ENCODE results near the gene RXFP1.

The RXFP1 gene

DNA sequence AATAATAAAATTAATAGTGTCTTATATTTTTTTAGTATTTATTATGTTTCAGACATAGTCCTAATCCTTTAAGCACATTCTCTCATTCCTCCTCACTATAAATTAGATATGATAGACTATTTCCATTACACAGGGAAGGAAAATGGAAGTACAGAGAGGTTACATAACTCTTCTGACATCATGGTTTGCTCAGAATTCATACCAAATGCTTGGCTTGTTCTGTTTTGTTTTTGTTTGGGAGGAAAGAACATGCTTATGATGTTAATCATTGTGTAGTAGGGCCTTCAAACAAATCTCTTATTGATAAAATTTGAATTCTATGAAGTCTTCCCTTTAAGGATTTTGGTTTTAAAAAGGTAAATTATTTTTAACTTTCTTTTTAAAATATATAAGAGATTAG lies 59.5 kb downstream of the RXFP1 start:
- Mint-ChIP-seq H3K4me3 (no peak overlapping the region), H3K9me3 (no peaks in the 10 kb centered on the region), H3K27me3 (no peaks in the 10 kb centered on the region), H3K27ac (no peak overlapping the region), H3K4me1 (no peaks in the 10 kb centered on the region), H3K36me3 (no peaks in the 10 kb centered on the region)
- ATAC-seq, result no peak

DNA sequence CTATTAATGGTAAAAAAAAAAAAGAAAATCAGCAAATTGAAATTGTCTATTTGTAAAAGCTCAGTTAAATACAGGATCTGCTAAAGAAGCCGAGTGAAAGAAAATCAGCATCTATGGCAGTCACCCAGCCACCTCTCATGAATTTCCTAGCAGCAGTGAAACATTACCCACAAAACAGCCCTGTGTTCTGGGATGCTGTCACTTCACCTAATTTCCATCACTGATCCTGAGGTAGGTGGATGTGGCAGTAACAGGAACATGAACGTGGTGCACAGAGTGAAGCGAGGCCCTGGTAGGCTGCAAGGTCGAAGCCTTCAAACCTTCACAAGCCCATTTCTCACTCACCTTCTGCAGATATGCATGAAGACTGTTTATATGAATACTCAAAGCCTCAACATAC lies 65.2 kb downstream of the RXFP1 start:
- no peaks in the 10 kb centered on the region for H3K36me3 Mint-ChIP-seq
- H3K4me1 Mint-ChIP-seq, result no peaks in the 10 kb centered on the region
- no peak for ATAC-seq
- H3K4me3 Mint-ChIP-seq, result no peak overlapping the region
- H3K27me3 Mint-ChIP-seq, result peaks cover 1% of the 10 kb centered on the region
- H3K27ac Mint-ChIP-seq, result no peak overlapping the region
- H3K9me3 Mint-ChIP-seq, result no peaks in the 10 kb centered on the region

DNA sequence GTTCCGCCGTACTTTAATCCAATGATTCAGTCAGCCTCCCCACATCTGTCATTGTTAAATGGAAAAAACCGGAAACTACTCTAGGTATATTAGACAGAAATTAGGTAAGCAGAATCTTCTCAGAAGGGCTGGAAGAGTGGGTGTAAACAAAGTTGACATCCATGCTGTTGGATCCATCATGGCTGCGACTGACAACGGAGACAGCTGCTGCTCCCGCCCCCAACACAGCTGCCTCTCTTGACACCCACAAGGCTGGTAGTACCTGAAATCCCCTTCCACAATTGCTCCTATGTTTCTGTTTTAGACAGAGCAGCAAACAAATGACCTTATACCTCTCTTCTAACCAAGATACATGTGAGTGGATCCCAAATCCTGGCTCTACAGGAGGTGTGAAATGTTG lies 66.6 kb downstream of the RXFP1 start:
- H3K4me1 Mint-ChIP-seq, result no peaks in the 10 kb centered on the region
- ATAC-seq, result no peak
- H3K36me3 Mint-ChIP-seq, result no peaks in the 10 kb centered on the region
- no peak overlapping the region for H3K4me3 Mint-ChIP-seq
- H3K9me3 Mint-ChIP-seq, result no peaks in the 10 kb centered on the region
- H3K27me3 Mint-ChIP-seq, result peaks cover 9% of the 10 kb centered on the region
- no peak overlapping the region for H3K27ac Mint-ChIP-seq

DNA sequence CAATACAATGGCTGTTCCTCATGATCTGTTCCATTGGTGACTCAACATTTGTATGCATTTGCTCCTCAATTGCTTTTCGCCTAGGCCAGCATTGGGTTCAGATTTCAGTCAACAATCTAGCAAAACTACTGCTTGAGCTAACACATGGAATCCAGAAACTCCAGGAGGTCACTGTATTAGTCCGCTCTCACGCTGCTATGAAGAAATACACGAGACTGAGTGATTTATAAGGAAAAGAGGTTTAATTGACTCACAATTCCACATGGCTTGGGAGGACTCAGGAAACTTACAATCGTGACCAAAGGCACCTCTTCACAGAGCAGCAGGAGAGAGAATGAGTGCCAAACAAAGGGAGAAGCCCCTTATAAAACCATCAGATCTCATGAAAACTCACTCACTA lies 67.1 kb downstream of the RXFP1 start:
- Mint-ChIP-seq H3K9me3 (no peaks in the 10 kb centered on the region), H3K27me3 (peaks cover 9% of the 10 kb centered on the region), H3K4me3 (no peak overlapping the region), H3K36me3 (no peaks in the 10 kb centered on the region), H3K27ac (no peak overlapping the region), H3K4me1 (no peaks in the 10 kb centered on the region)
- ATAC-seq, result no peak

DNA sequence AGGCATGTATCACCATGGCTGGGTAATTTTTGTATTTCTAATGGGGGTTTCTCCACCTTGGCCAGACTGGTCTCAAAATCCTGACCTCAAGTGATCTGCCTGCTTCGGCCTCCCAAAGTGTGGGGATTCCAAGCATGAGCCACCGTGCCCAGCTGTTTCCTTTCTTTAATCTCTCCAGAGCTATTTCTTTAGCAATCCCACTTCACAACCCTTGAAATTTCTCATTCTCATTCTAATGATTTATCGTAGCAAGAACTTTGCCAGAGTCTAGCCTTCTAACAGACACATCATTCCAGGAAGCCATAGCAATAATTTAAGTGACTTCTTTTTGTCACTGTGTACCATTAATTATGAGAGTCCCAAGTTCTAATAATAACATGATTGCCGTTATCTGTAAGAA lies 68.6 kb downstream of the RXFP1 start:
- H3K36me3 Mint-ChIP-seq, result no peaks in the 10 kb centered on the region
- H3K4me3 Mint-ChIP-seq, result no peak overlapping the region
- ATAC-seq, result no peak
- H3K27me3 Mint-ChIP-seq, result peaks cover 9% of the 10 kb centered on the region
- no peak overlapping the region for H3K27ac Mint-ChIP-seq
- no peaks in the 10 kb centered on the region for H3K9me3 Mint-ChIP-seq
- no peaks in the 10 kb centered on the region for H3K4me1 Mint-ChIP-seq

DNA sequence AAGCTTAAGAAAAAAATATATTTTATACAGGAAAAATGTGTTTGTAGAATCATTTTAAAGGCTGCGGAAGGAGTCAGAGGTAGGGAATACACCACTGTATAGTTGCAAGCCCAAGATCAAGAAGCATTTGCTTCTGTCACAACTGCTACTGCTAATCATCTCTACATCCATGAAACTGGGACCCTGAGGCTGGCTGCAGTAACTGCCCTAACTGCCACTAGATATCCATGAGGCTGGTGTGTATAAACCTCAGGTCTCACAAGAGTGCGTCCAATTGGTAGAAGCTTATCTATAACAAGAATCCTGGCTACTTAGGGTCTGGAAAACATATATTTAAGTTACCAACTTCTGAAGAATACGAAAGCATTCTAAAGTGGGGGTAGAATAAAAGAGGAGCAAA lies 69.1 kb downstream of the RXFP1 start:
- Mint-ChIP-seq H3K4me1 (no peaks in the 10 kb centered on the region), H3K27me3 (peaks cover 9% of the 10 kb centered on the region), H3K27ac (no peak overlapping the region), H3K4me3 (no peak overlapping the region), H3K9me3 (no peaks in the 10 kb centered on the region), H3K36me3 (no peaks in the 10 kb centered on the region)
- no peak for ATAC-seq

DNA sequence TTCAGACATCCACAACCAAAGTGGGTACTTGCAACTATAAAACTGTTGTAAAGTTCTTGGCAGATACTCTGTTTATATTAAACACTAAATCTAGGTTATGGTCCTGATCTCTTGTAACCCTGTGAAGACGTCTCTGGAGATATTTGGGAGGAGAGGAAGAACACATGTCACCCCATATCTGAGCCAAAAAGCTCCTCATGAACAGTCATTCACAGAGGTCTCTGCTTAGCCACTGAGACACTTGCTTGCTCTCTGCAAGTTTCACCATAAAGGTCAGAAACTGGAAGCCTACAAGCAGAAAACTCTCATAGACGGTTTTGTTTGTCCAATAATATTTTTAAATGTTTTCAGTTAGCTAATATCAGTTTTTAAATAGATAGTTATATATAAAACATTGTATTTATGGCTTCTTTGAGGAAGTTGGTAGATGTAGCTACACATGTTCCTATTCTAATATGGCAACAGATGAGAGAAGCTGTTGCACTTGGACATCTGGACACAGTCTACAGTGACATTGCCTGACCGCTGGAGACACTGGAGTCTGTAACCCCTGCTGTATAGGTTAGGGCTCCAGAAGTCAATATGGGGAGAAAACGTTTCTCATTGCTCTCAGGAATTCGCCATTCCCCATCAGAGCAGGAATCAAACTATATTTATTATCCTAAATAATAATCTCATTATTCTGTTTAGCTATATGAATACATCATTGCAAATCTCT lies 76.4 kb downstream of the RXFP1 start:
- Mint-ChIP-seq H3K27me3 (peaks cover 8% of the 10 kb centered on the region), H3K4me1 (no peaks in the 10 kb centered on the region), H3K27ac (no peak overlapping the region), H3K9me3 (no peaks in the 10 kb centered on the region), H3K36me3 (no peaks in the 10 kb centered on the region), H3K4me3 (no peak overlapping the region)
- ATAC-seq, result no peak

DNA sequence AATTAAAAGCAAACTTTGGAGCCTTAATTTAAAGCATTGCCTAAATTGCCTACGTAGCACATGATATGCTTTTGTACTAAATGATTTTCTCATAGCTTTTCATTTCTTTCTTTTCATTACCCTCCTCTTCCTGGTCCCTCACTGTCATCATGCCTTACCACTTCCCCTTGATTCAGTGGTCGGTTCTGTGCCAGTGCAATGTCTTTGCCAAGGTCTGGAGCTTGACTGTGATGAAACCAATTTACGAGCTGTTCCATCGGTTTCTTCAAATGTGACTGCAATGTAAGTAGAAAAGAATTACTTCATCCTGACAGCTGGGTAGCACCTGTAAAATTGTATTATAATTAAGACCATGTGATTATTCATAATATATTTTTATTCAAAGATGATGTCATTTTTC lies 77.5 kb downstream of the RXFP1 start:
- no peaks in the 10 kb centered on the region for H3K36me3 Mint-ChIP-seq
- no peak overlapping the region for H3K27ac Mint-ChIP-seq
- H3K4me1 Mint-ChIP-seq, result no peaks in the 10 kb centered on the region
- H3K4me3 Mint-ChIP-seq, result no peak overlapping the region
- ATAC-seq, result no peak
- H3K27me3 Mint-ChIP-seq, result peaks cover 8% of the 10 kb centered on the region
- H3K9me3 Mint-ChIP-seq, result no peaks in the 10 kb centered on the region

DNA sequence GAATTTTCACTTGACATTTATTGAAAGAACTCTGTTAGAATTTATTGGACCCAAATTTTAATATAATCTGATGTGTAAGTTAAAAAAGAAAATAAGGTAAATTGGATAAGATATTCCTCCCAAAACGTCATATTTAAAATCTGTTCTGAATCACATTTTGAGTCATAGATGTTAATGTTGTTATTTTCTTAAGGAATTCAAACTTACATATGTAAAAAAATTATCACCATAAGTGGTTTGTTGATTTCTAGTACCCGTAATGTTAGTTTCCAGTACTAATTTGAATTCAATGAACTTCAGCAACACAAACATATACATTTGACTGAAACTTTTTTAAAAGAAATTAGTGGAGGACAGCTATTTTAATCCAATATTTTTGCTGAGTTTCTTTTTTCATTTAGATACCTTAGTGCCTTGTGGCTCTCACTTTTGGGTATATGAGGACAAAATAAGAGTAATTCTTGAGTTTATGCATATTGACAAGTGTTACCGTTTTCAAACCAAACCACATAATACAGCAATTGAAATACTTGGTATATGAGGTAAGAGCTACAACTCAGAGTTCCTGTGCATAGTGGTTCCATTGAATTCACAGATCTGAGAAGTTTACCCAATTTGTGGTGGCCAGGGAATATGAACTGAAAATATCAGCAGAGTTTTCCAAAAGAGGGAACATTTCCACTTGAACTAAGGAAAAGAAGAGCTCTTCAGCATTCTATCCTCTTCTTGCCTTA lies 78.2 kb downstream of the RXFP1 start:
- no peaks in the 10 kb centered on the region for H3K4me1 Mint-ChIP-seq
- no peaks in the 10 kb centered on the region for H3K9me3 Mint-ChIP-seq
- ATAC-seq, result no peak
- H3K36me3 Mint-ChIP-seq, result no peaks in the 10 kb centered on the region
- H3K27ac Mint-ChIP-seq, result no peak overlapping the region
- H3K4me3 Mint-ChIP-seq, result no peak overlapping the region
- peaks cover 8% of the 10 kb centered on the region for H3K27me3 Mint-ChIP-seq

DNA sequence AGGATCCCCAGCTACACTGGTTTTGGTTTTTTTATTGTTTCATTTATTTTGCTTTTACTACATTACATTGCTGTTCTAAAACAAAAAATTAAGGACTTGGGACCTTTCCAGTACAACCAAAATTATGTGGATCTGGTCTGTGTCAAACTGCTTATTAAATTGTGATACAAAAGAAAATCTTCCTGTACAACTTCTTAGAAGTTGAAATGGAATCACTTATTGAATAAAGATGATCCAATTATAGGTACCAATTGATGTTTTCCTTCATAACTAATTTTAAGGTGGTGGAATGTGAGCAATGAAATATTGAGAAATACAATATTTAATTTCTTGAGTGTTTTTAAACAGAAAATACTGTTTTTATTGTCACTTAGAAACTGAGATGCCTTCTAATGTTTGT lies 82.7 kb downstream of the RXFP1 start:
- Mint-ChIP-seq H3K9me3 (no peaks in the 10 kb centered on the region), H3K36me3 (no peaks in the 10 kb centered on the region), H3K27me3 (peaks cover 3% of the 10 kb centered on the region), H3K4me3 (no peak overlapping the region), H3K27ac (no peak overlapping the region), H3K4me1 (no peaks in the 10 kb centered on the region)
- ATAC-seq, result no peak

DNA sequence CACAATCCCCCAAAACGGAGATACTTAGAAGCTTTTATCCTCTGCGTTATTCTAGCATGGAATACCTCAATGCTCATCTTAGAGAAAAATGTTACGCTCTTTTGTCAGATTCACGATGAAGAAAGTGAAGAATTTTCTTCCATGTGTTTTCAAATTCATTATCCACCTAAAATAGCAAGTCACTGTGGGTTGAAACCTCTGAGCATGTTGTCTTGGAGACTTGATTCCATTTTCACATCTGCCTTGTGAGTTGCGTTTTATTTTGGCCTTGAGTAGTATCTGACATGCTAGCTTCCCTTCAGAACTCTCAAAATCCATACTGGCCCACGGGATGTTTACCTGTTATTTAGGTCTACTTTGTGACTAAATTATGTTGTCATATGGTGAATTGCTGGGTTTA lies 83.7 kb downstream of the RXFP1 start:
- peaks cover 8% of the 10 kb centered on the region for H3K27me3 Mint-ChIP-seq
- ATAC-seq, result no peak

DNA sequence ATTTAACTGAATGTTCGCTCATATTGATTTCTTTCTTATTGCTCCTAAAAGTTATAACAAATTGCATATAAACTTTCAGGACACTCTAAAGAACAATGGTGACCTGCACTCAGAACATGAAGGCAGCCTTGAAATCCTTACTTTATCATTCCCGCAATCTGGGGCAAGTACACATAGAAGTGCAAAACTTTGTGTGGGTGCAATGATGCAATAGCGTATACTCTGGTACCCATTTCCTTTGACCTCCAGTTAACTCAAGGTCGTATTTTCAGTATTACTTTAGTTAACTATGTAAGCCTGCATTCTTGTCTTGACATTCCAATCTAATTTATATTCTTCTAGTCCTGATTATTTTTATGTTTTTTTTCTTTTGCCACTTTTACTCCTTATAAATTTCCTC lies 85.3 kb downstream of the RXFP1 start:
- Mint-ChIP-seq H3K36me3 (no peaks in the 10 kb centered on the region), H3K9me3 (no peaks in the 10 kb centered on the region), H3K4me3 (no peak overlapping the region), H3K27me3 (peaks cover 8% of the 10 kb centered on the region), H3K4me1 (peaks cover 15% of the 10 kb centered on the region), H3K27ac (no peak overlapping the region)
- ATAC-seq, result no peak

More for the DNA sequence above, 83.7 kb downstream of the RXFP1 start:
- no peaks in the 10 kb centered on the region for H3K36me3 Mint-ChIP-seq
- H3K9me3 Mint-ChIP-seq, result no peaks in the 10 kb centered on the region
- no peak overlapping the region for H3K4me3 Mint-ChIP-seq
- no peak overlapping the region for H3K27ac Mint-ChIP-seq
- peaks cover under 1% of the 10 kb centered on the region for H3K4me1 Mint-ChIP-seq

DNA sequence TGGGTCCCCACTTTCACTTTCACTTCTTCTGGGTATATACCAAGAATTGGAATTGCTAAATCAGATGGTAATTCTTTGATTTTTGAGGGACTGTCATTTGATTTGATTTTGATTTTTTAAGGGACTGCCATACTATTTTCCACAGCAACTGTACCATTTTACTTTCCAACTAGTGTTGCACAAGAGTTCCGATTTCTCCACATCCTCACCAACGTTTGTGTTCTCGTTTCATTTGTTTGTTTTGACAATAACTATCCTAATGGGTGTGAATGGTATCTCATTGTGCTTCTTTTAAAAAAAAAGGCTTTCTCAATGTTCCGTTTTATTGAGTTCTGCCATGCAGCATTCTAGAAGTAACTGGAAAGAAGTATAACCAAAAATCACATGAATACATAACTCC lies 87.4 kb downstream of the RXFP1 start:
- no peaks in the 10 kb centered on the region for H3K36me3 Mint-ChIP-seq
- H3K27me3 Mint-ChIP-seq, result peaks cover 8% of the 10 kb centered on the region
- no peaks in the 10 kb centered on the region for H3K9me3 Mint-ChIP-seq
- H3K27ac Mint-ChIP-seq, result no peak overlapping the region
- ATAC-seq, result no peak
- no peak overlapping the region for H3K4me3 Mint-ChIP-seq
- peaks cover 15% of the 10 kb centered on the region for H3K4me1 Mint-ChIP-seq

DNA sequence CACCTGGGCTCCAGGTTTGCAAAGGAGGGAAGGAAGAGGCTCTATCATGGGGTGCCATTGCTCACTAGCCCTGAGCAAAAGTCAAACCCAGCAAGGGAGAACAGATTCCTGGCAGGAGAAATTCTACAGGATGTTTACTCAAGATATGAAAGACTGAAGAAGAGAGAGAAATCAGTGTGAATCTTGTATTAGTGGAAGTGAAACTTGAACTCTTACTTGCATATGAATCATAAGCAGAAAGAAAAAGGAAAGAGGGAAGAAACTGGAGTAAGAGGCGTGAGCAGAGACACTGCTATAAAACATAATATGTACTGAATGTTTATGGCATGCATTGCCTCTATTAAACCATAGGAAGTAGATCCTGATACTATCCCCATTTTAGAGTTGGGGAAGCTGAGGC lies 89.1 kb downstream of the RXFP1 start:
- ATAC-seq, result peak; percentile 65

DNA sequence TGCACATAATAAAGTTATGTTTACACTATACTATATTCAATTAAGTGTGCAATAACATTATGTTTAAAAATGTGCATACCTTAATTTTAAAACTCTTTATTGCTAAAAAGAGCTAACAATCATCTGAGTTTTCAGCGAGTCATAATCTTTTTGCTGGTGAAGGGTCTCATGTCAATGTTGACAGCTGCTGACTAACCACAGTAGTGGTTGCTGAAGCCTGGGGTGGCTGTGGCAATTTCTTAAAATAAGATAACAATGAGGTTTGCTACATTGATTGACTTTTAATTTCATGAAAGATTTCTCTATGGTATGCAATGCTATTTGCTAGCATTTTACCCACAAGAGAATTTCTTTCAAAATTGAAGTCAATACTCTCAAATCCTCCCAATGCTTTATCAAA lies 91.4 kb downstream of the RXFP1 start:
- no peak overlapping the region for H3K27ac Mint-ChIP-seq
- peaks cover 26% of the 10 kb centered on the region for H3K27me3 Mint-ChIP-seq

More for the DNA sequence above, 89.1 kb downstream of the RXFP1 start:
- Mint-ChIP-seq H3K4me3 (no peak overlapping the region), H3K27ac (no peak overlapping the region), H3K36me3 (no peaks in the 10 kb centered on the region), H3K27me3 (peaks cover 23% of the 10 kb centered on the region), H3K9me3 (no peaks in the 10 kb centered on the region), H3K4me1 (peaks cover 15% of the 10 kb centered on the region)

DNA sequence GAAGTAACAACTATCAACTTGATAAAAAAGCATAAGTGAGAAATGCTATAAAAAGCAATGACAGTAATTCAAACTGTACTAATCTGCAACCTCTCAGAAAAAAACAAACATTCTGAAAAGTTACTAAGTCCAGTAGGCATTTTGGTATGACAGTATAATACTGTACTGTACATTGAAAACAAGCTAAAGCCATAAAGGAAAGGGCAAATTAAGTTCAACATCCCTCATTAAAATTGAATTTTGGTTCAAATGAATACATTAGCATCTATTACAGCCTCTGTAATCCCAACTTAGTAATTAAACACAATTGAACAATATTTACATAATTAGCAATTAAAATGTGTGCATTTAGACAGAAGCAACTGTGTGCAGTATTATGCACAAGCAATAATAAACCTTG lies 96.3 kb downstream of the RXFP1 start:
- Mint-ChIP-seq H3K36me3 (no peaks in the 10 kb centered on the region), H3K9me3 (no peaks in the 10 kb centered on the region), H3K4me1 (peaks cover 6% of the 10 kb centered on the region), H3K27ac (no peak overlapping the region), H3K4me3 (no peak overlapping the region), H3K27me3 (peaks cover 34% of the 10 kb centered on the region)
- no peak for ATAC-seq

More for the DNA sequence above, 91.4 kb downstream of the RXFP1 start:
- Mint-ChIP-seq H3K4me1 (peaks cover 15% of the 10 kb centered on the region), H3K4me3 (no peak overlapping the region), H3K9me3 (no peaks in the 10 kb centered on the region), H3K36me3 (no peaks in the 10 kb centered on the region)
- ATAC-seq, result no peak

Measured in stimulated activated memory B cell treated with anti-CD40 and anti-IgM and Interleukin-4, amounts not matched to agents 10 μg/mL and 1 μg/mL and 100 μg/mL, for 72 hours (primary cell).